ENCODE data around the gene DRP2.
A peak's percentile ranks its signal among the peaks of the same experiment; 100 is the strongest.
"Not testable (repeated sequence)": the region's sequence is repeated elsewhere in the genome, so short reads cannot be mapped to it uniquely, and the experiment has no call there.

The DRP2 gene

GRCh38 chrX:101252634-101253033 lies 33.0 kb downstream of the DRP2 start:
- no peak for DNase-seq

- DNase-seq: no peak
Observed at GRCh38 chrX:101257448-101258258, 38.1 kb downstream of the DRP2 start.

- no peak for DNase-seq
Observed at GRCh38 chrX:101258259-101258581, 38.6 kb downstream of the DRP2 start.

GRCh38 chrX:101260435-101260834 lies 40.8 kb downstream of the DRP2 start:
- DNase-seq: peak; percentile 3

- DNase-seq: no peak
Observed at GRCh38 chrX:101262590-101262989, 43.0 kb downstream of the DRP2 start.

- no peak for DNase-seq
Observed at GRCh38 chrX:101263766-101264165, 44.2 kb downstream of the DRP2 start.

- no peak for DNase-seq
Observed at GRCh38 chrX:101265869-101266428, 46.4 kb downstream of the DRP2 start.

- no peak for DNase-seq
Observed at GRCh38 chrX:101274198-101274597, 54.6 kb downstream of the DRP2 start.

- DNase-seq: no peak
Observed at GRCh38 chrX:101276238-101276637, 56.7 kb downstream of the DRP2 start.

- peak; percentile 53 for DNase-seq
Observed at GRCh38 chrX:101287402-101287801, 67.8 kb downstream of the DRP2 start.

- no peak for DNase-seq
Observed at GRCh38 chrX:101290957-101291603, 71.5 kb downstream of the DRP2 start, which contains the start of gene TAF7L. Gene TAF7L, minus strand, starts transcription at chrX:101291334. Its CDS starts 3,791 bp downstream, at chrX:101287543.

GRCh38 chrX:101295603-101296002 lies 76.0 kb downstream of the DRP2 start:
- DNase-seq: not testable (repeated sequence)

GRCh38 chrX:101303790-101304189 lies 84.2 kb downstream of the DRP2 start:
- no peak for DNase-seq
